ENCODE data around the gene NEUROD2.

GRCh38 chr17:39641097-39641496, 33.4 kb upstream of the NEUROD2 start:
- no peak for TF ChIP-seq CTCF (IDR thresholded peaks at IDR 0.05)
- no peak for TF ChIP-seq EZH2phosphoT487 (IDR thresholded peaks at IDR 0.05)
- no peak for TF ChIP-seq EZH2 (IDR thresholded peaks at IDR 0.05)

Data from neural progenitor cell (in vitro differentiated cells).